ENCODE data around the gene SLC25A18. TPM values are rescaled to one million over a fixed set of nuclear protein-coding genes. Genes with fewer than 3 reads are reported as not detected.

Gene SLC25A18
- total and polyA plus RNA-seq, 2 of the 4 experiments (the other 2 are of a cell fraction), result 0.05 TPM; not detected in 1

GRCh38 chr22:17576470-17576869 is 13.2 kb downstream of the SLC25A18 start:
- ChIA-PET CTCF (interaction anchor here (0.7 kb wide), 1 partner anchor 1603 kb away, joined by 8 read pairs; no protein-coding TSS in a partner anchor), POLR2A (ENCODE audit: unreplicated experiment) (no interaction called here)
- Histone ChIP-seq H4K91ac (ENCODE audit: insufficient read depth, low read depth, low read length) (no peak overlapping the region), H3K4me1 (ENCODE audit: control insufficient read depth, insufficient read depth, low read length) (peaks cover 2% of the 10 kb centered on the region), H2BK5ac (ENCODE audit: low read depth, low read length, poor library complexity, severe bottlenecking) (no peak overlapping the region), H2BK15ac (ENCODE audit: low read depth, low read length) (no peak overlapping the region), H3K23ac (ENCODE audit: low read depth, low read length) (no peak overlapping the region), H3K9ac (ENCODE audit: low read depth, low read length) (no peak overlapping the region), H3K36me3 (ENCODE audit: control insufficient read depth, insufficient read depth, low read length) (no peaks in the 10 kb centered on the region), H3K56ac (ENCODE audit: extremely low read depth, insufficient read depth, low read length) (no peak overlapping the region), H4K5ac (ENCODE audit: low read depth, low read length) (no peak overlapping the region), H4K20me1 (ENCODE audit: insufficient read depth, low read length) (no peaks in the 10 kb centered on the region), H2AFZ (replicated peaks; ENCODE audit: low read length, poor library complexity) (peak overlapping the region; percentile 58), H2AK5ac (ENCODE audit: low read depth, low read length) (no peak overlapping the region), H3K27me3 (ENCODE audit: control insufficient read depth, insufficient read depth, low read length) (no peaks in the 10 kb centered on the region), H3K4me3 (ENCODE audit: insufficient read depth, low read depth, low read length) (no peak overlapping the region), H2BK20ac (ENCODE audit: low read depth, low read length) (no peak overlapping the region), H3K9me1 (ENCODE audit: insufficient read depth, low read length) (no peaks in the 10 kb centered on the region; the same call in 1 of the 2 replicates), H2BK120ac (ENCODE audit: low read depth, low read length) (no peak overlapping the region), H3K27ac (ENCODE audit: insufficient read depth, low read length) (no peak overlapping the region), H3K14ac (replicated peaks; ENCODE audit: low read depth, low read length) (no peak overlapping the region), H3K4ac (ENCODE audit: low read depth, low read length) (no peak overlapping the region), H3K4me2 (ENCODE audit: low read depth, low read length) (no peak overlapping the region), H2AK9ac (replicated peaks; ENCODE audit: low read depth, low read length, poor library complexity) (no peak overlapping the region), H3K18ac (ENCODE audit: low read depth, low read length) (no peak overlapping the region), H4K8ac (ENCODE audit: low read depth in 2 of 2, low read length in 2 of 2) (no peak overlapping the region), H3K79me1 (ENCODE audit: low read depth in 1 of 2, low read length in 2 of 2) (no peaks in the 10 kb centered on the region), H3K9me3 (ENCODE audit: control insufficient read depth, insufficient read depth, low read length) (no peaks in the 10 kb centered on the region)
- no peak for TF ChIP-seq RAD21 (IDR thresholded peaks at IDR 0.05; ENCODE audit: low read length)
- TF ChIP-seq NFE2L2 (IDR thresholded peaks at IDR 0.05; ENCODE audit: low read depth, low read length), result peak; percentile 23; the same call in 1 of the 2 replicates
- TF ChIP-seq BHLHE40 (IDR thresholded peaks at IDR 0.05; ENCODE audit: low read depth, low read length), result no peak
- ATAC-seq (ENCODE audit: low read depth) (peak; percentile 33; the same call in 1 of the 2 replicates), DNase-seq (peak; percentile 65)
- BruUV-seq (replicated peaks), result no TSS peak
- in situ Hi-C loops (cut with MboI; ENCODE audit: low sequenced_read_pairs) (no loop called here), intact Hi-C loops (cut with micrococcal nuclease) (loop anchor here (10.0 kb wide), 1 partner anchor 138 kb away; no protein-coding TSS in a partner anchor), dilution Hi-C loops (cut with HindIII; ENCODE audit: low sequenced_read_pairs, unreplicated experiment) (no loop called here)
- WGBS, 2 experiments (ENCODE audit: extremely low coverage in 2 of 2, insufficient read length in 1 of 2), result 78% methylated on average over 2 of the region's 6 CpGs; no CpG with 5 or more reads in 1 of the 2 experiments

Measured in IMR-90 (cell line).